G401.6 (cell line): ENCODE results near the gene TBC1D5.
"Not testable (repeated sequence)": the region's sequence is repeated elsewhere in the genome, so short reads cannot be mapped to it uniquely, and the experiment has no call there.

Experiments
- FAIRE-seq: peaks from 2 replicates; lab custom pipeline; 2012; peaks lifted over from hg19 to GRCh38; lab: Jason Lieb, UNC

The TBC1D5 gene

DNA sequence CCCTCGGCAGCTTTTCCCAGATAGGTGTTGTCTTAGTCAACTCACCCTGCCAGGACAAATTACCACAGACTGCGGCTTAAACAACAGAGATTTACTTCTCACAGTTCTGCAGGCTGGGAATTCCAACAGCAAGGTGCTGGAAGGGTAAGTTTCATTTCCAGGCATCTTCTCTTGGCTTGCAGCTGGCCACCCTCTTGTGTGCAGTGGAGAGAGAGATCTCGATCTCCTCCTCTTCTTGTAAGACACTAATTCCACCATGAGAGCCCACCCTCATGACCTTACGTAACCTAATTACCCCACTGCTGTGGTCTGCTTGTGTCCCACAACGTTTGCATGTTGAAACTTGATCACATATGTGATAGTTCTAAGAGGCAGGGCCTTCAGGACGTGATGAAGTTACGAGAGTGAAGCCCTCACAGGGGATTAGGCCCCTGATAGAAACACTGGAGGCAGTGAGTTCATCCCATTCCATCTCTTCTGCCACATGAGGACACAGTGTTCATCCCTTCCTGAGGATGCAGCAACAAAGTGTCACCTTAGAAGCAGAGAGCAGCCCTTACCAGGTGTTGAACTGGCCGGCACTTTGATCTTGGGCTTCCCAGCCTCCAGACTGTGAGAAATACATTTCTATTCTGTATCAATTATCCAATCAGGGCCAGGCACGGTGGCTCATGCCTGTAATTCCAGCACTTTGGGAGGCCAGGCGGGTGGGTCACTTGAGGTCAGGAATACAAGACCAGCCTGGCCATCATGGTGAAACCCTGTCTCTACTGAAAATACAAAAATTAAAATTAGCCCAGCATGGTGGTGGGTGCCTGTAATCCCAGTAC lies 609.9 kb downstream of the TBC1D5 start:
- no peak for FAIRE-seq

DNA sequence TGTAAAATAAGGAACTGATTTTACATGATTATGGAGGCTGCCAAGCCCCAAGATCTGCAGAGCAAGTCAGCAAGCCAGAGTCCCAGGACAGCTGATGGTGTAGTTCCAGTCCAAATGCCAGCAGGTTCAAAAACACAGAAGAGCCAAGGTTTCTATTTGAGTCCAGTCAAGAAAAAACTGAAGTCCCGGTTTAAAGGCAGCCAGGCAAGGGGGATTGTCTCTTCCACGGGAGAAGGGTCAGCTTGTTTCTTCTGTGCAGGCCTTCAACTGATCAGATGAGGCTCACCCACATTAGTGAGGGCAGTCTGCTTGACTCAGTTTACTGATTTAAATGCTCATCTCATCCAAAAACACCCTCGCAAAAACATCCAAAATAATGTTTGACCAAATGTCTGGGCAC lies 611.5 kb downstream of the TBC1D5 start:
- no peak for FAIRE-seq

- FAIRE-seq, result no peak
Measured at GRCh38 chr3:17129556-17129955, 612.9 kb downstream of the TBC1D5 start.

DNA sequence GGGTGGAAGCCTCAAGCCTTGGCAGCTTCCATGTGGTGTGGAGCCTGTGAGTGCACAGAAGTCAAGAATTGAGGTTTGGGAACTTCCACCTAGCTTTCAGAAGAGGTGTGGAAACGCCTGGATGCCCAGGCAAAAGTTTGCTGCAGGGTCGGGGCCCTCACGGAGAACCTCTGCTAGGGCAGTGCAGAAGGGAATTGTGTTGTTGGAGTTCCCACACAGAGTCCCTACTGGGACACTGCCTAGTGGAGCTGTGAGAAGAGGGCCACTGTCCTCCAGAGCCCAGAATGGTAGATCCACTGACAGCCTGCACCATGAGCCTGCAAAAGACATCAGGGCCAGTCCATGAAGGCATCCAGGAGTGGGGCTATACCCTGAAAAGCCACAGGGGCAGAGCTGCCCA lies 613.8 kb downstream of the TBC1D5 start:
- FAIRE-seq, result not testable (repeated sequence)

DNA sequence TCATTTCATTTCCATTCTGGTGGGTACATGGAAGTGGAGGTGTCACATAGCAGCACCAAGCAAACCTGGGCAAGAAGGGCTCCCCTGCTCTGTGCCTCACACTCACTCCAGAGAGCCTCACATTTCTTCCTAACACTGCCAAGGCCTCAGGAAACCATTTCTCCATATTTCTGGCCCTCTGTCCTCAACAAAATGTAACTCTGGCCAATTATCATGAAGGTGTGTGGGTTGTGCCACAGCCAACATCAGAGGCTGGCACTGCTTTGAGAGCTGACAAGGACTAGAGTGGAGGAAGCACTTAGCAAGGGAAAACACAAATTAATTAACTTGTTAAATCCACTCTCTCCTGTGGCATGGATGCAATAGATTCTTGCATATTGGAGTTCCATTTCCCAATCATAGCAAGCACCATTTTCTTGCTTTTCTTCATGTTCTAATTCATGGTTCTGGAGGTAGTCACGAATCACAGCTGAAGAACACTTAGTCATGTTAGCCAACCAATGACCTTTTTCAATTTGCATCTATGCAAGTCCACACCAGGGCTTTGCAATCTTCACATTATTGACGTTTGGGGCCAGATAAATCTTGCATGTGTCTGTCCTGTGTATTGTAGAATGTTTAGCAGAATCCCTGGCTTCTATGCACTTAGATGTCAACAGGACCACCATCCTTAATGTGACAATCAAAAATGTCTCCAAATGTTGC lies 616.5 kb downstream of the TBC1D5 start:
- no peak for FAIRE-seq

- FAIRE-seq, result no peak
Measured at GRCh38 chr3:17122758-17123157, 619.7 kb downstream of the TBC1D5 start.

- FAIRE-seq, result no peak
Measured at GRCh38 chr3:17121336-17121735, 621.1 kb downstream of the TBC1D5 start.

GRCh38 chr3:17120115-17120514 lies 622.3 kb downstream of the TBC1D5 start:
- FAIRE-seq, result no peak

GRCh38 chr3:17119201-17120072 lies 623.0 kb downstream of the TBC1D5 start:
- FAIRE-seq, result no peak

- no peak for FAIRE-seq
Measured at GRCh38 chr3:17118771-17119170, 623.7 kb downstream of the TBC1D5 start.

GRCh38 chr3:17116007-17116600 lies 626.3 kb downstream of the TBC1D5 start:
- no peak for FAIRE-seq

DNA sequence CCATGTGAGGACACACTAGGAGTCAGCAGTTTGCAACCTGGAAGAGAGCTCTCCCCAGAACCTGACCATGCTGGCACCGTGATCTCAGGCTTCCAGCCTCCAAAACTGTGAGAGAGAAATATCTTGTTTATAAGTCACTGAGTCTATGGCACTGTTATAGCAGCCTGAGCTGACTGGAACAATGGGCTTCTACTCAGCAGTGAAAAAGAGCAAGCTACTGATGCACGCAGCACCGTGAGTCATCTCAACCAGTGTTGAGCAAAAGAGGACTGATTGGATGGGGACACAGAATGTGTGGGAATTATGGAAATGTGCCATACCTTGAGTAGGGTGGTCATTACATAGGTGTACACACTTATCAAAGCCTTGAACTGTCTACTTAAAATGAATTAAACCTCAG lies 627.2 kb downstream of the TBC1D5 start:
- FAIRE-seq, result no peak

- FAIRE-seq, result no peak
Measured at GRCh38 chr3:17111586-17111985, 630.8 kb downstream of the TBC1D5 start.

GRCh38 chr3:17110660-17111396 lies 631.6 kb downstream of the TBC1D5 start:
- FAIRE-seq, result no peak
